Stimulated activated CD4-positive, alpha-beta T cell treated with anti-CD3 and anti-CD28 coated beads, TNF-alpha, amount 100 ng/mL, for 24 hours (primary cell): ENCODE data around the gene ATP9A.

Experiments
- DNase-seq, 3 experiments: peaks; one replicate each; pipeline ENCODE4 v3.0.0-alpha.2; 2020; ENCODE audit warnings: low read depth in 3 of 3

ATP9A gene

DNA sequence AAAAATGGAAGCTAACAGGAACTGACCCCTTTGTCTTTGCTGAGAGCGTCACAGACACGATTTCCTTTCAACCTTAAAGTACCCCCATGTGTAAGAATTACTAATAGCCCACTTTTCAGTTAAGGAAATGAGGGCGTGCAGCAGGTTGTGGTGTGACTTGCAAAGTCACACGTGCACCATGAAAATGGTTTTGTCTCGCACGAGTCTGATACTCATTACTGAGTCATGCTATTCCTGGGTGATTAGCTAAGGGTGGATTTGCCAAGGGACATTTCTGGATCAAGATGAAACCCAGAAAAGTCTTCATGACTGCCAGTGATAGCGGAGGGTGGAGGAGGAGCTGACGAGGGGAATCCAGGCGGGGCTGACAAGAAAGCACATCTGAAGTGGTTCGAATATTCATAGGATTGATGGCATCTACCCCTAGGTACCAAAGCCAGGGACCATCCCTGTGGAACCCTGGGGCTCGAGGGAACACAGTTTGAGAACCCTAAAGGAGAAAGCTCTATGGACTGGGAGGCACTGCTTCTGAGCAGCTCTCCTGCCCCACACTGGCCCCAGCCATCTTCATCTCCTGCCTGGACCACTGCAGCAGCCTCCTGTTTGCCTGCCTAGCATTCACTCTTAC, 213.5 kb downstream of the ATP9A start:
- DNase-seq = no peak

DNA sequence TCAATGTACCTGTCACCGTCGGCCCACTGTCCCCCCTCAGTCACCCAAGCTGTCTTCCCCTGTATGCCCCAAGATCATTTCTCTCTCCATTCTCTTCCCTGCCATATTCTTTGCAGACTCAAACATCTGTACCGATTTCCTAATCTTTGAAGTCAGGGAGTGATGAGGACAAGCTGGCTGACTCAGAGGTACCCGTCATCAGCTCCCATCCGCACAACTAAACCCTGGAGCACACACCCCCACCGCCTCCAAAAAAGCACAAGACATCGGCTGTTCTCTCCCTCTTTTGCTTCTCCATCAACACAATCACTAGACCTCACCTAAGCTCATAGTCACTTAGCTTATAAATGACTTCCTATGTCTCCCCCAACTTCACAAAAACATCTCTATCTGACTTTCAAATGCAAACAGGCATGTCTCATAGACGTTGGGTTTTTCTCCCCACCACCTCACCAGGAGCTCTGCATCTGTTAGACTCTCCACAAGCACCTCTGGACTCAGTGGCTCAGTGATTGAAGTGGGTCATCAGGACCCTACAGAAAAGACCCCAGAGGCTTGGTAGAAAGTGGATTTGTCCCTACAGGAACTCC, 214.2 kb downstream of the ATP9A start:
- no peak for DNase-seq

DNA sequence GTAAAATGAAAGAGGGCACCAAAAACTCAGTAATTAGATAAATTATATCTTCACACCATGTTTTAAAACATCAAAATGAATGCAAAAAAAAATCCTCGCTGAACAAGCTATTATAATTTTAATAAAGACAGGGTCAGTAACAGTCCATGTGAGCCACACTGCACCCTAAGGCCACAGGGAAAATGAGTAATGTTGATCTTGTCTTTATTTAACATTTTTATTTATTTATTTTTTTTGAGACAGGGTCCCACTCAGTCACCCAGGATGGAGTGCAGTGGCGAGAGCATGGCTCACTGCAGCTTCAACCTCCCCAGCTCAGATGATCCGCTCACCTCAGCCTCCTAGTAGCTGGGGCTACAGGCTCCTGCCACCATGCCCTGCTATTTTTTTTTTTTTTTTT, 217.0 kb downstream of the ATP9A start:
- no peak for DNase-seq

DNA sequence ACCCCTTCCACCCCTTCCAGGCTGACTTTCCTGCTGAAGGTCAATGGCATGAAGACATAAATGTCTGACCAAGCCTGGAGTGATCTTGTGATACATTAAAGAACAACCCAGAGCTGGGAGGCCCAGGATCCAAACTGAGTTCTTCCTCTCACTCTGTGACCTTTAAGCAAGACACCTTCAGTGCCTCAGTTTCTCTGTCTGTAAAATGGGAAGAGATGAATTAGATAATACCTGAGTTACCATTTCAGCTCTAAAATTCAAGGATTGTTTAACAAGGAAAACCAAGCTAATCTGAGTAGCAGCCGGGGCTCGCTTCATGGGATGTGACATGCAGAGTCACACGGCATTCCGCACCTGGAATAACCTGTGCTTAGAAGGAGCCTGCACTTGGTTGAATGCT, 218.7 kb downstream of the ATP9A start:
- no peak for DNase-seq

DNA sequence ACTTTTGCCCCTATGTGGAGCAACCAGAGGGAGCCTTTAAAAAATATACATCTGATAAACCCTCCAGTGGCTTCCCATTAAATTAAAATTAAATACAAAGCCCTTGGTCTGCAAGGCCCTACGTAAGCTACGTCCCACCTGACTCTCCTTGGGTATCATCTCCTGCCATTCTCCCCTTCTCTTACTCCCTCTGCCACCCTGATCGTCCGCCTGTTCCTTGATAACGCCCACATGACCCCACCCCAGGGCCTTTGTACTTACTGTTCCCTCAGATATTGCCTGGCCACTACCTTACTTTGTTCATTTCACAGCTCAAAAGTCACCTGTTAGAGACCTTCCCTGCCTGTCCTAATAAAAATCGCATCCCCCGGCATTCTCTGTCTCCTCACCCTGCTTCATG, 220.2 kb downstream of the ATP9A start:
- no peak for DNase-seq
